ENCODE results near the gene ENOX1. TPM values are rescaled to one million over a fixed set of nuclear protein-coding genes. Genes with fewer than 3 reads are reported as not detected.

The ENOX1 gene
- total RNA-seq, 2 donors from 2014 or later: 0.33 TPM; not detected in 1

DNA sequence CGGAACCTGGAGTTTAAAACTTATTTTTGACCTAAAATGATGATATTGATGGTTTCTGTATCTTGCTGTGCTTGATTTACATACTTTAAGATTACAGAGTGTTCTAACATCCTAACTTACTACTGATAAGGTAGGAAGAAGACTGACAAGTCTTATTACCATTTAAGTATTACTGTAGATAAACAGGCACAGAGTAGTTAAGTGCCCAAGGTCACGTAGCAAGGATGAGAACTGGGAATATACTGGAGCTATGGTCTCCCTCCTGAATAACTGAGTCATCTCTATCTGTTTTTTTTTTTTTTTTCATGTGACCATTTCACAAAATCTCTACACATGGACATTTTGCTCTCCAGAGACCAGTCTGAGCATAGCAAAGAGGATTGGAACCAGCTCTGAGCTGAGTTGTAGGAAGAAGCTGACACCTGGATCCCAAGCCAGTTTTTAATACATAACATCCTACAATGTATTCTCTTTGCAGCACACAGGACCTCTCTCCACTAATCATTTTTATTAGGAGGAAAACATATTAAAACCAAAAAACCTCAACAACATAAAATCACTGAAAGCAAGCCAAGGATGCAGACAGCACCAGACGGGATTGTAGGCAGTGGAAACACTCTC is 589.9 kb downstream of the ENOX1 start:
- Mint-ChIP-seq H3K27ac (no peak overlapping the region), H3K4me1 (peaks cover 2% of the 10 kb centered on the region), H3K4me3 (no peak overlapping the region), H3K36me3 (ENCODE audit: low read depth) (no peaks in the 10 kb centered on the region), H3K9me3 (no peaks in the 10 kb centered on the region), H3K27me3 (ENCODE audit: insufficient read depth) (no peaks in the 10 kb centered on the region)
- no peak overlapping the region for H3K27ac ChIP-seq (ENCODE audit: low read depth, low read length)
- no peaks in the 10 kb centered on the region for H3K27me3 ChIP-seq (ENCODE audit: control insufficient read depth, insufficient read depth, low read length, poor library complexity, severe bottlenecking)
- TF ChIP-seq, protein P1, sequence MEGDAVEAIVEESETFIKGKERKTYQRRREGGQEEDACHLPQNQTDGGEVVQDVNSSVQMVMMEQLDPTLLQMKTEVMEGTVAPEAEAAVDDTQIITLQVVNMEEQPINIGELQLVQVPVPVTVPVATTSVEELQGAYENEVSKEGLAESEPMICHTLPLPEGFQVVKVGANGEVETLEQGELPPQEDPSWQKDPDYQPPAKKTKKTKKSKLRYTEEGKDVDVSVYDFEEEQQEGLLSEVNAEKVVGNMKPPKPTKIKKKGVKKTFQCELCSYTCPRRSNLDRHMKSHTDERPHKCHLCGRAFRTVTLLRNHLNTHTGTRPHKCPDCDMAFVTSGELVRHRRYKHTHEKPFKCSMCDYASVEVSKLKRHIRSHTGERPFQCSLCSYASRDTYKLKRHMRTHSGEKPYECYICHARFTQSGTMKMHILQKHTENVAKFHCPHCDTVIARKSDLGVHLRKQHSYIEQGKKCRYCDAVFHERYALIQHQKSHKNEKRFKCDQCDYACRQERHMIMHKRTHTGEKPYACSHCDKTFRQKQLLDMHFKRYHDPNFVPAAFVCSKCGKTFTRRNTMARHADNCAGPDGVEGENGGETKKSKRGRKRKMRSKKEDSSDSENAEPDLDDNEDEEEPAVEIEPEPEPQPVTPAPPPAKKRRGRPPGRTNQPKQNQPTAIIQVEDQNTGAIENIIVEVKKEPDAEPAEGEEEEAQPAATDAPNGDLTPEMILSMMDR (conservative IDR thresholded peaks at IDR 0.05): no peak
- no peaks in the 10 kb centered on the region for H3K9me3 ChIP-seq (ENCODE audit: control insufficient read depth, low read length)
- H3K4me3 ChIP-seq (ENCODE audit: low read length): no peak overlapping the region
- H3K4me1 ChIP-seq (ENCODE audit: control insufficient read depth, insufficient read depth, low read length): no peaks in the 10 kb centered on the region
- no peak for DNase-seq
- no peaks in the 10 kb centered on the region for H3K36me3 ChIP-seq (ENCODE audit: control insufficient read depth, insufficient read depth, low read length)
- 94 to 100% methylated on average over 2 to 3 of the region's 3 CpGs for WGBS, 2 experiments (ENCODE audit: insufficient coverage in 1 of 2, insufficient read length in 1 of 2)
- no peak overlapping the region for H3K9ac ChIP-seq (ENCODE audit: extremely low read depth, low read length, poor library complexity, severe bottlenecking)

DNA sequence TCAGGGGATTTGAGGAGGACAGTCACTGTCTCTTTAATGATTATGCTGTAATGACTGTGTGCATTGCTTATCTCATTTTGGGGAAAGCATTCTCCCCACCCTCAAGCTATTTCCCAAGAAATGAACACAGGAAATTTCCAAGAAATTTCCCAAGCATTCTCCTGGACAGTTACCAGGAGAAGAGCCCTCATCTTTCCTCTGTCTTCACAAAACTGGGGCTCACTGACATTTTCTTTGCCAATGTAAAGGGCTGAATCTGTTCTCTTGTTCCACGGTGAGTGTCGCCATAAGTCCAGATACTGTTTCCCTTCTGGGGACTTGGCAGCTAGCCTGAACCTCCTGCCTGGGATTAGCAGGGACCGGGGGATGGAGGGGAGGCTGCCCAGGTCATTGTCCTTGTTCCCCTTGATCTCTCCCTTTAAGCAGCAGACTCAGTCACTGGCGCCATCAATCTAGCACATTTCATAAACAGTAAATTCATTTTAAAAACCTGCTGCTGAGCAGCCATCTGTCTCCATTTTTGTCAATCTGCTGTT is 590.6 kb downstream of the ENOX1 start:
- no peaks in the 10 kb centered on the region for H3K27me3 Mint-ChIP-seq (ENCODE audit: insufficient read depth)
- Histone ChIP-seq H3K4me1 (ENCODE audit: control insufficient read depth, insufficient read depth, low read length) (no peaks in the 10 kb centered on the region), H3K9me3 (ENCODE audit: control insufficient read depth, low read length) (no peaks in the 10 kb centered on the region), H3K9ac (ENCODE audit: extremely low read depth, low read length, poor library complexity, severe bottlenecking) (no peak overlapping the region), H3K36me3 (ENCODE audit: control insufficient read depth, insufficient read depth, low read length) (no peaks in the 10 kb centered on the region), H3K27ac (ENCODE audit: low read depth, low read length) (no peak overlapping the region), H3K4me3 (ENCODE audit: low read length) (no peak overlapping the region), H3K27me3 (ENCODE audit: control insufficient read depth, insufficient read depth, low read length, poor library complexity, severe bottlenecking) (no peaks in the 10 kb centered on the region)
- WGBS, 2 experiments (ENCODE audit: insufficient coverage in 1 of 2, insufficient read length in 1 of 2): 96% methylated on average over 4 of the region's 4 CpGs; no CpG with 5 or more reads in 1 of the 2 experiments
- H3K4me3 Mint-ChIP-seq: no peak overlapping the region
- H3K4me1 Mint-ChIP-seq: peaks cover 2% of the 10 kb centered on the region
- DNase-seq: no peak
- no peaks in the 10 kb centered on the region for H3K9me3 Mint-ChIP-seq
- TF ChIP-seq, protein P1 (conservative IDR thresholded peaks at IDR 0.05): no peak
- no peaks in the 10 kb centered on the region for H3K36me3 Mint-ChIP-seq (ENCODE audit: low read depth)
- no peak overlapping the region for H3K27ac Mint-ChIP-seq

DNA sequence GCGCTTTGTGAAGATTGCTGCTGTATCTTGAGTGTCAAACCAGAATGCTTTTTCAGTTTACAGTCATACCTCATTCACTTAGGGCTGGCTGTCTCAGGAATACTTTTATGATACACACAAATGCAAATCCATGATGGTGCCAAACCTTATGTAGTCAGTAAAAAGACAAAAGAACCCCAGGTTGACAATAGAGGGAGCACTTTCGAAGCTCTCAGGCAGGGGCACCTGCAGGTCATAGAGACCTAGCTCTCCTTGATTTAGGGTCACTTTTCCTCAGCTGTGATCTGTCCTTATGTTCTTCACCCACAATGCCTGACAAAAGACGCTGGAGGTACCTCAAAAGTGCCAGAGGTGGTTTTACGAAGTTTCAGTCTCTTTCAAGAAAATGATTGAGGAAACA is 591.2 kb downstream of the ENOX1 start:
- Histone ChIP-seq H3K27ac (ENCODE audit: low read depth, low read length) (no peak overlapping the region), H3K9ac (ENCODE audit: extremely low read depth, low read length, poor library complexity, severe bottlenecking) (no peak overlapping the region), H3K27me3 (ENCODE audit: control insufficient read depth, insufficient read depth, low read length, poor library complexity, severe bottlenecking) (no peaks in the 10 kb centered on the region), H3K36me3 (ENCODE audit: control insufficient read depth, insufficient read depth, low read length) (no peaks in the 10 kb centered on the region), H3K9me3 (ENCODE audit: control insufficient read depth, low read length) (no peaks in the 10 kb centered on the region), H3K4me1 (ENCODE audit: control insufficient read depth, insufficient read depth, low read length) (no peaks in the 10 kb centered on the region), H3K4me3 (ENCODE audit: low read length) (no peak overlapping the region)
- DNase-seq: no peak
- Mint-ChIP-seq H3K36me3 (ENCODE audit: low read depth) (no peaks in the 10 kb centered on the region), H3K27ac (no peak overlapping the region), H3K4me3 (no peak overlapping the region), H3K4me1 (peaks cover 2% of the 10 kb centered on the region), H3K9me3 (no peaks in the 10 kb centered on the region), H3K27me3 (ENCODE audit: insufficient read depth) (no peaks in the 10 kb centered on the region)
- WGBS, 2 experiments (ENCODE audit: insufficient coverage in 1 of 2, insufficient read length in 1 of 2): 91 to 94% methylated on average over 4 of the region's 4 CpGs
- TF ChIP-seq, protein P1 (conservative IDR thresholded peaks at IDR 0.05): peak; percentile 64

Measured in endodermal cell (in vitro differentiated cells).